MCF 10A (cell line): ENCODE measurements around the gene S1PR4. TPM values are rescaled to one million over a fixed set of nuclear protein-coding genes. Genes with fewer than 3 reads are reported as not detected.

ENCODE experiments used
- BruUV-seq: library from RNA; stranded (reverse); fragments of 400-500 nt; replicated peaks from 2 replicates; lab custom pipeline; 2021; lab: Mats Ljungman, UMichigan
- CTCF ChIA-PET: fragments of 300-600 bp; sonication (Branson Sonifier 250); formaldehyde crosslinking; extraction: SDS; loops from one replicate; lab custom pipeline; 2021; ENCODE audit warnings: antibody characterized with exemption, inconsistent platforms; lab: Yijun Ruan, JAX
- POLR2A ChIA-PET: fragments of 300-600, 350-650 bp; sonication (Branson Sonifier 250); formaldehyde crosslinking; extraction: SDS; loops from one replicate; lab custom pipeline; 2020; ENCODE audit warnings: antibody characterized with exemption, inconsistent platforms; lab: Yijun Ruan, JAX
- DNase-seq: peaks from one replicate; pipeline ENCODE4 v3.0.0-alpha.2; 2018; ENCODE audit not compliant: unreplicated experiment
- H3K27ac Mint-ChIP-seq: one replicate; pipeline ENCODE4 v1.8.0; 2022; ENCODE audit warnings: mild to moderate bottlenecking, low read depth, mixed read lengths; ENCODE audit not compliant: unreplicated experiment
- H3K27me3 Mint-ChIP-seq: one replicate; pipeline ENCODE4 v1.8.0; 2022; ENCODE audit warnings: mixed read lengths; ENCODE audit not compliant: insufficient read depth, unreplicated experiment
- H3K36me3 Mint-ChIP-seq: one replicate; pipeline ENCODE4 v1.8.0; 2022; ENCODE audit warnings: mild to moderate bottlenecking, moderate library complexity, mixed read lengths; ENCODE audit not compliant: insufficient read depth, unreplicated experiment
- H3K4me1 Mint-ChIP-seq: one replicate; pipeline ENCODE4 v1.8.0; 2022; ENCODE audit warnings: mixed read lengths; ENCODE audit not compliant: insufficient read depth, unreplicated experiment
- H3K4me3 Mint-ChIP-seq: one replicate; pipeline ENCODE4 v1.8.0; 2022; ENCODE audit warnings: mild to moderate bottlenecking, moderate library complexity, mixed read lengths; ENCODE audit not compliant: unreplicated experiment
- H3K9me3 Mint-ChIP-seq: one replicate; pipeline ENCODE4 v1.8.0; 2022; ENCODE audit warnings: mixed read lengths; ENCODE audit not compliant: unreplicated experiment
- intact Hi-C: fragments of 100-400 bp; cut with micrococcal nuclease; formaldehyde crosslinking; loops from 2 replicates; pipeline ENCODE4 v1.14.1; 2022
- total RNA-seq: library from RNA; stranded (reverse); gene quantifications from 2 replicates; pipeline ENCODE4 v1.2.3, GENCODE V29; 2022
- TF ChIP-seq, protein P1 (sequence below): fragments of 200-600 bp; IDR thresholded peaks from one replicate; pipeline ENCODE4 v1.8.0; 2022; ENCODE audit warnings: antibody characterized with exemption, mild to moderate bottlenecking; ENCODE audit not compliant: unreplicated experiment

The S1PR4 gene
- total RNA-seq, 1 experiment from 2014 or later = 0.44 TPM

GRCh38 chr19:3192228-3192635 is 13.7 kb downstream of the S1PR4 start:
- no peaks in the 10 kb centered on the region for H3K9me3 Mint-ChIP-seq
- CTCF ChIA-PET = no interaction called here
- POLR2A ChIA-PET = no interaction called here
- no peak overlapping the region for H3K4me3 Mint-ChIP-seq
- H3K27me3 Mint-ChIP-seq = no peaks in the 10 kb centered on the region
- peaks cover 14% of the 10 kb centered on the region for H3K4me1 Mint-ChIP-seq
- H3K36me3 Mint-ChIP-seq = peaks cover 20% of the 10 kb centered on the region
- TF ChIP-seq, protein P1, sequence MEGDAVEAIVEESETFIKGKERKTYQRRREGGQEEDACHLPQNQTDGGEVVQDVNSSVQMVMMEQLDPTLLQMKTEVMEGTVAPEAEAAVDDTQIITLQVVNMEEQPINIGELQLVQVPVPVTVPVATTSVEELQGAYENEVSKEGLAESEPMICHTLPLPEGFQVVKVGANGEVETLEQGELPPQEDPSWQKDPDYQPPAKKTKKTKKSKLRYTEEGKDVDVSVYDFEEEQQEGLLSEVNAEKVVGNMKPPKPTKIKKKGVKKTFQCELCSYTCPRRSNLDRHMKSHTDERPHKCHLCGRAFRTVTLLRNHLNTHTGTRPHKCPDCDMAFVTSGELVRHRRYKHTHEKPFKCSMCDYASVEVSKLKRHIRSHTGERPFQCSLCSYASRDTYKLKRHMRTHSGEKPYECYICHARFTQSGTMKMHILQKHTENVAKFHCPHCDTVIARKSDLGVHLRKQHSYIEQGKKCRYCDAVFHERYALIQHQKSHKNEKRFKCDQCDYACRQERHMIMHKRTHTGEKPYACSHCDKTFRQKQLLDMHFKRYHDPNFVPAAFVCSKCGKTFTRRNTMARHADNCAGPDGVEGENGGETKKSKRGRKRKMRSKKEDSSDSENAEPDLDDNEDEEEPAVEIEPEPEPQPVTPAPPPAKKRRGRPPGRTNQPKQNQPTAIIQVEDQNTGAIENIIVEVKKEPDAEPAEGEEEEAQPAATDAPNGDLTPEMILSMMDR = no peak
- H3K27ac Mint-ChIP-seq = no peak overlapping the region
- no TSS peak for BruUV-seq
- intact Hi-C loops = no loop called here
- no peak for DNase-seq

GRCh38 chr19:3192684-3193083 is 14.1 kb downstream of the S1PR4 start:
- Mint-ChIP-seq H3K4me1 (peaks cover 12% of the 10 kb centered on the region), H3K27ac (no peak overlapping the region), H3K36me3 (peaks cover 20% of the 10 kb centered on the region), H3K4me3 (no peak overlapping the region), H3K27me3 (no peaks in the 10 kb centered on the region), H3K9me3 (no peaks in the 10 kb centered on the region)
- TF ChIP-seq, protein P1 = no peak
- no peak for DNase-seq
- intact Hi-C loops = no loop called here
- ChIA-PET CTCF (no interaction called here), POLR2A (no interaction called here)
- BruUV-seq = no TSS peak

- Mint-ChIP-seq H3K9me3 (no peaks in the 10 kb centered on the region), H3K27ac (no peak overlapping the region), H3K4me3 (no peak overlapping the region), H3K36me3 (peaks cover 20% of the 10 kb centered on the region), H3K27me3 (no peaks in the 10 kb centered on the region), H3K4me1 (peaks cover 7% of the 10 kb centered on the region)
- intact Hi-C loops = no loop called here
- TF ChIP-seq, protein P1 = no peak
- CTCF ChIA-PET = interaction anchor here (0.6 to 1.0 kb wide), 3 partner anchors 95 to 118 kb away, joined by 3 read pairs; no protein-coding TSS in a partner anchor
- no peak for DNase-seq
- BruUV-seq = no TSS peak
- POLR2A ChIA-PET = no interaction called here
These were observed 14.9 kb downstream of the S1PR4 start for GRCh38 chr19:3193256-3194105.

DNA sequence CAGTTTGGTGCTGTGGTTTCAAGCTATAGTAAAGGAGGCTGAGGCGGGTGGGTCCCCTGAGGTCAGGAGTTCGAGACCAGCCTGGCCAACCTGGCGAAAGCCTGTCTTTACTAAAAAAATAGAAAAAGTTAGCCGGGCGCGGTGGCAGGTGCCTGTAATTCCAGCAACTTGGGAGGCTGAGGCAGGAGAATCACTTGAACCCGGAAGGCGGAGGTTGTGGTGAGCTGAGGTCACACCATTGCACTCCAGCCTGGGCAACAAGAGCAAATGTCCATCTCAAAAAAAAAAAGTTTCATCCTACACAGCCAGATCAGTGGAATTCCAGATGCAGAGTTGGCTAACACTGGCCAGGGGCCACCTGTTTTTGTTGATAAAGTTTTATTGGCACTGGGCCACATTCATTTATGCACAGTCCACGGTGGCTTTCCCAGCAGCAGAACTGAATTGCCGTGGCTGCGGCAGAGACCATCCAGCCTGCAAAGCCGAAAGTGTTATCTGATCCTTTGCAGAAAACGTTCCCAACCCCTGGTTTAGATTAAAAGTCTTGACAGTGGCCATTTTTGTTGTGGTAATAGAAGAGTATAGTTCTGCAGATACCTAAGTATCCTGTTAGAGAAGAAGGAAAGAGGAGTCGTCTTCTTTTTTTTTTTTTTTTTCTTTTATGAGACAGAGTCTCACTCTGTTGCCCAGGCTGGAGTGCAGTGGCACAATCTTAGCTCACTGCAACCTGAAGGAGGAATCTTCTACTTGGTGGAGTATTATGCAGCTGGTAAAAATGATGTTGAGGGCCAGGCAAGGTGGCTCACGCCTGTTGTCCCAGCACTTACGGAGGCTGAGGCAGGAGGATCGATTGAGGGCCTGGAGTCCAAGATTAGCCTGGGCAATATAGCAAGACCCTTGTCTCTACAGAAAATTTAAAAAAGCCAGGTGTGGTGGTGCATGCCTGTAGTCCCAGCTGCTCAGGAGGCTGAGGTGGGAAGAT is 15.8 kb downstream of the S1PR4 start:
- DNase-seq = no peak
- Mint-ChIP-seq H3K27me3 (no peaks in the 10 kb centered on the region), H3K27ac (no peak overlapping the region), H3K4me1 (peaks cover 5% of the 10 kb centered on the region), H3K4me3 (no peak overlapping the region), H3K36me3 (peaks cover 20% of the 10 kb centered on the region), H3K9me3 (no peaks in the 10 kb centered on the region)
- intact Hi-C loops = no loop called here
- TF ChIP-seq, protein P1 = no peak
- POLR2A ChIA-PET = interaction anchor here (1.2 kb wide), 1 partner anchor 10 kb away, joined by 3 read pairs; no protein-coding TSS in a partner anchor
- CTCF ChIA-PET = interaction anchor here (0.6 to 1.0 kb wide), 4 partner anchors 29 to 119 kb away, joined by 3 read pairs; no protein-coding TSS in a partner anchor
- BruUV-seq = no TSS peak
